ENCODE results near the gene ATP10B. TPM values are rescaled to one million over a fixed set of nuclear protein-coding genes. Genes with fewer than 3 reads are reported as not detected.

ATP10B gene
- total RNA-seq, 4 donors from 2014 or later: 0.12 to 0.13 TPM; not detected in 2

- DNase-seq (ENCODE audit: low spot score) (no peak), ATAC-seq (ENCODE audit: low FRiP score) (no peak)
- no peak for TF ChIP-seq CTCF (IDR thresholded peaks at IDR 0.05)
Observed at GRCh38 chr5:160523502-160524163, 328.4 kb downstream of the ATP10B start.

- ATAC-seq (ENCODE audit: low FRiP score) (no peak), DNase-seq (ENCODE audit: low spot score) (no peak)
- no peak for TF ChIP-seq CTCF (IDR thresholded peaks at IDR 0.05)
Observed at GRCh38 chr5:160521392-160521663, 330.7 kb downstream of the ATP10B start.

GRCh38 chr5:160520609-160521391 is 331.2 kb downstream of the ATP10B start:
- TF ChIP-seq CTCF (IDR thresholded peaks at IDR 0.05): no peak
- ATAC-seq (ENCODE audit: low FRiP score) (no peak), DNase-seq (ENCODE audit: low spot score) (no peak)

- DNase-seq (ENCODE audit: low spot score): no peak
- no peak for TF ChIP-seq CTCF (IDR thresholded peaks at IDR 0.05)
- no peak for ATAC-seq (ENCODE audit: low FRiP score)
Observed at GRCh38 chr5:160516696-160517530, 335.1 kb downstream of the ATP10B start.

- DNase-seq (ENCODE audit: low spot score) (no peak), ATAC-seq (ENCODE audit: low FRiP score) (no peak)
- no peak for TF ChIP-seq CTCF (IDR thresholded peaks at IDR 0.05)
Observed at GRCh38 chr5:160514866-160515265, 337.1 kb downstream of the ATP10B start.

GRCh38 chr5:160514191-160514590 is 337.8 kb downstream of the ATP10B start:
- ATAC-seq (ENCODE audit: low FRiP score) (no peak), DNase-seq (ENCODE audit: low spot score) (no peak)

More at GRCh38 chr5:160514191-160514590, 337.8 kb downstream of the ATP10B start:
- TF ChIP-seq CTCF (IDR thresholded peaks at IDR 0.05): no peak

Data from omental fat pad (tissue), 4 donors.